ENCODE measurements around the gene ZGLP1.

The ZGLP1 gene

GRCh38 chr19:10274589-10274988 is 35.0 kb downstream of the ZGLP1 start:
- DNase-seq = no peak

- no peak for DNase-seq
Measured at GRCh38 chr19:10271543-10272086, 38.0 kb downstream of the ZGLP1 start.

GRCh38 chr19:10270616-10271394 is 38.8 kb downstream of the ZGLP1 start, which contains the start of gene ICAM1:
ICAM1 (plus strand) TSS chr19:10271120; CDS start chr19:10271160, 40 bp downstream.
- DNase-seq = no peak

GRCh38 chr19:10270180-10270615 is 39.4 kb downstream of the ZGLP1 start:
- no peak for DNase-seq

GRCh38 chr19:10269333-10270179 is 40.1 kb downstream of the ZGLP1 start:
- DNase-seq = no peak

- no peak for DNase-seq
Measured at GRCh38 chr19:10268071-10268470, 41.5 kb downstream of the ZGLP1 start.

GRCh38 chr19:10266706-10267105 is 42.9 kb downstream of the ZGLP1 start:
- no peak for DNase-seq

GRCh38 chr19:10262771-10263170 is 46.8 kb downstream of the ZGLP1 start:
- no peak for DNase-seq

- DNase-seq = no peak
Measured at GRCh38 chr19:10260141-10260584, 49.5 kb downstream of the ZGLP1 start.

- DNase-seq = peak; percentile 65
Measured at GRCh38 chr19:10259162-10259905, 50.3 kb downstream of the ZGLP1 start.

GRCh38 chr19:10258080-10258710 is 51.4 kb downstream of the ZGLP1 start:
- DNase-seq = no peak

GRCh38 chr19:10256970-10257615 is 52.5 kb downstream of the ZGLP1 start:
- no peak for DNase-seq

GRCh38 chr19:10256551-10256950 is 53.1 kb downstream of the ZGLP1 start:
- no peak for DNase-seq

- DNase-seq = no peak
Measured at GRCh38 chr19:10255358-10255757, 54.3 kb downstream of the ZGLP1 start.
